ENCODE data around the gene NDST3.

Gene NDST3

GRCh38 chr4:118155516-118155915, 121.2 kb downstream of the NDST3 start:
- no peak overlapping the region for H3K9ac ChIP-seq (ENCODE audit: low read length)
- H3K27ac ChIP-seq (ENCODE audit: low read depth, low read length) = no peak overlapping the region
- H3K4me3 ChIP-seq (ENCODE audit: low read length) = no peak overlapping the region
- H3K36me3 ChIP-seq (ENCODE audit: control insufficient read depth, insufficient read depth, low read length) = no peaks in the 10 kb centered on the region
- H3K4me1 ChIP-seq (ENCODE audit: control insufficient read depth, insufficient read depth, low read length) = no peaks in the 10 kb centered on the region
- no peaks in the 10 kb centered on the region for H3K27me3 ChIP-seq (ENCODE audit: control insufficient read depth, insufficient read depth, low read length)

GRCh38 chr4:118158763-118159375, 124.6 kb downstream of the NDST3 start:
- no peaks in the 10 kb centered on the region for H3K27me3 ChIP-seq (ENCODE audit: control insufficient read depth, insufficient read depth, low read length)
- no peaks in the 10 kb centered on the region for H3K36me3 ChIP-seq (ENCODE audit: control insufficient read depth, insufficient read depth, low read length)
- no peak overlapping the region for H3K27ac ChIP-seq (ENCODE audit: low read depth, low read length)
- no peak overlapping the region for H3K4me3 ChIP-seq (ENCODE audit: low read length)
- H3K9ac ChIP-seq (ENCODE audit: low read length) = no peak overlapping the region
- H3K4me1 ChIP-seq (ENCODE audit: control insufficient read depth, insufficient read depth, low read length) = no peaks in the 10 kb centered on the region

DNA sequence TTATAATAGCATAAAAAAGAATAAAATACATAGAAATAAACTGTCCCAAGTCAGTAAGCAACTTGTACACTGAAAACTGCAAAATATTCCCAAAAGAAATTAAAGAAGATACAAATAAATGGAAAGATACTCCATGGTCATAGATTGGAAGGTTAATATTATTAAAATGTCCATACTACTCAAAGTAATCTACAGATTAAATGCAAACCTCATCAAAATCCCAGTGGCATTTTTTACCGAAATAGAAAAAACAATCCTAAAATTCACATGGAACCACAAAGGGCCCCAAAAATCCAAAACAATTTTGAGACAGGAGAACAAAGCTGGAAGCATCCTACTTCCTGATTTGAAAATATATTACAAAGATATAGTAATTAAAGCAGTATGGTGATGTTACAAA, 133.0 kb downstream of the NDST3 start:
- Histone ChIP-seq H3K36me3 (ENCODE audit: control insufficient read depth, insufficient read depth, low read length) (no peaks in the 10 kb centered on the region), H3K4me1 (ENCODE audit: control insufficient read depth, insufficient read depth, low read length) (no peaks in the 10 kb centered on the region), H3K27me3 (ENCODE audit: control insufficient read depth, insufficient read depth, low read length) (no peaks in the 10 kb centered on the region), H3K27ac (ENCODE audit: low read depth, low read length) (no peak overlapping the region), H3K4me3 (ENCODE audit: low read length) (no peak overlapping the region), H3K9ac (ENCODE audit: low read length) (no peak overlapping the region)

- H3K4me3 ChIP-seq (ENCODE audit: low read length) = no peak overlapping the region
- no peaks in the 10 kb centered on the region for H3K4me1 ChIP-seq (ENCODE audit: control insufficient read depth, insufficient read depth, low read length)
- no peak overlapping the region for H3K27ac ChIP-seq (ENCODE audit: low read depth, low read length)
- H3K36me3 ChIP-seq (ENCODE audit: control insufficient read depth, insufficient read depth, low read length) = no peaks in the 10 kb centered on the region
- no peak overlapping the region for H3K9ac ChIP-seq (ENCODE audit: low read length)
- no peaks in the 10 kb centered on the region for H3K27me3 ChIP-seq (ENCODE audit: control insufficient read depth, insufficient read depth, low read length)
Observed at GRCh38 chr4:118171381-118171780, 137.1 kb downstream of the NDST3 start.

DNA sequence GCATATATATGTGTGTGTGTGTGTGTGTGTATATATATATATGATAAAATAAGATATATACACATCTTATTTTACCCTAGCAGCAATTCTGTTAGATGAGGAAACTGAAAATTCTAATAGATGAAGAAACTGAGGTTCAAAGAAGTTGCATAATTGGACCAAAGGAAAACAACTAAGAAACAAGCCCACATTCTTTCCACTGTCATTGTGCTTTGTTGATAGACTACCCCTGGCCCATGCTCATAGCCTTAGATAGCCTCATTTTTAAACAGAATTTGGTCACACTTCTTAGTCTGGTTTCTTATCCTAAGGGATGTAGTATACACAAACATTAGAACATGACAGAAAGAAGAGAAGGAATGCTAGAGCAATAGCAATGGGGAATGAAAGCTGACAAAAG, 138.8 kb downstream of the NDST3 start:
- Histone ChIP-seq H3K9ac (ENCODE audit: low read length) (no peak overlapping the region), H3K4me1 (ENCODE audit: control insufficient read depth, insufficient read depth, low read length) (no peaks in the 10 kb centered on the region), H3K4me3 (ENCODE audit: low read length) (no peak overlapping the region), H3K27ac (ENCODE audit: low read depth, low read length) (no peak overlapping the region), H3K27me3 (ENCODE audit: control insufficient read depth, insufficient read depth, low read length) (no peaks in the 10 kb centered on the region), H3K36me3 (ENCODE audit: control insufficient read depth, insufficient read depth, low read length) (no peaks in the 10 kb centered on the region)

GRCh38 chr4:118173956-118174725, 139.9 kb downstream of the NDST3 start:
- no peak overlapping the region for H3K4me3 ChIP-seq (ENCODE audit: low read length)
- no peaks in the 10 kb centered on the region for H3K4me1 ChIP-seq (ENCODE audit: control insufficient read depth, insufficient read depth, low read length)
- no peaks in the 10 kb centered on the region for H3K36me3 ChIP-seq (ENCODE audit: control insufficient read depth, insufficient read depth, low read length)
- H3K27me3 ChIP-seq (ENCODE audit: control insufficient read depth, insufficient read depth, low read length) = no peaks in the 10 kb centered on the region
- H3K9ac ChIP-seq (ENCODE audit: low read length) = no peak overlapping the region
- H3K27ac ChIP-seq (ENCODE audit: low read depth, low read length) = no peak overlapping the region

- Histone ChIP-seq H3K4me1 (ENCODE audit: control insufficient read depth, insufficient read depth, low read length) (no peaks in the 10 kb centered on the region), H3K27me3 (ENCODE audit: control insufficient read depth, insufficient read depth, low read length) (no peaks in the 10 kb centered on the region), H3K36me3 (ENCODE audit: control insufficient read depth, insufficient read depth, low read length) (no peaks in the 10 kb centered on the region), H3K9ac (ENCODE audit: low read length) (no peak overlapping the region), H3K27ac (ENCODE audit: low read depth, low read length) (no peak overlapping the region), H3K4me3 (ENCODE audit: low read length) (no peak overlapping the region)
Observed at GRCh38 chr4:118175506-118175905, 141.2 kb downstream of the NDST3 start.

DNA sequence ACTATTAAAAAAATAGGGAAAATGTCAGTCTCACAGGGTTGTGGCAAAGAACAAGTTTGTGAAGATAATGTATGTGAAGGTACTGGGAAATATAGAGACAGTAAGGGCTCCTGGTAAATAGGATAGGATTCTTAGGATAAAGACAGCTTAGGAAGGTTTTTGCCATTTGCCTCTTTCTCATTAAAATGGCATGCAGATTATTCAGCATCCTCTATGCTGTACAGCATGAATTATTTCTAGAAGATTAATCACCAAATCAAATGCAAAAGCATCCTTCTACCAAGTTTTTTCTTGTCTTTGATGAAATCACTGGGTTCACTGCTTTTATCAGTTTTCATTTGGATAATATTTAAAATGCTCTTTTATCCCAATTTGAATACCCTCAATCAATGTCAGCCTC, 142.8 kb downstream of the NDST3 start:
- H3K4me1 ChIP-seq (ENCODE audit: control insufficient read depth, insufficient read depth, low read length) = no peaks in the 10 kb centered on the region
- no peak overlapping the region for H3K4me3 ChIP-seq (ENCODE audit: low read length)
- no peak overlapping the region for H3K27ac ChIP-seq (ENCODE audit: low read depth, low read length)
- no peak overlapping the region for H3K9ac ChIP-seq (ENCODE audit: low read length)
- no peaks in the 10 kb centered on the region for H3K36me3 ChIP-seq (ENCODE audit: control insufficient read depth, insufficient read depth, low read length)
- H3K27me3 ChIP-seq (ENCODE audit: control insufficient read depth, insufficient read depth, low read length) = no peaks in the 10 kb centered on the region

- Histone ChIP-seq H3K36me3 (ENCODE audit: control insufficient read depth, insufficient read depth, low read length) (no peaks in the 10 kb centered on the region), H3K4me3 (ENCODE audit: low read length) (no peak overlapping the region), H3K27ac (ENCODE audit: low read depth, low read length) (no peak overlapping the region), H3K9ac (ENCODE audit: low read length) (no peak overlapping the region), H3K27me3 (ENCODE audit: control insufficient read depth, insufficient read depth, low read length) (no peaks in the 10 kb centered on the region), H3K4me1 (ENCODE audit: control insufficient read depth, insufficient read depth, low read length) (no peaks in the 10 kb centered on the region)
Observed at GRCh38 chr4:118180776-118181175, 146.5 kb downstream of the NDST3 start.

- H3K27ac ChIP-seq (ENCODE audit: low read depth, low read length) = no peak overlapping the region
- no peaks in the 10 kb centered on the region for H3K4me1 ChIP-seq (ENCODE audit: control insufficient read depth, insufficient read depth, low read length)
- H3K27me3 ChIP-seq (ENCODE audit: control insufficient read depth, insufficient read depth, low read length) = no peaks in the 10 kb centered on the region
- H3K9ac ChIP-seq (ENCODE audit: low read length) = no peak overlapping the region
- H3K4me3 ChIP-seq (ENCODE audit: low read length) = no peak overlapping the region
- H3K36me3 ChIP-seq (ENCODE audit: control insufficient read depth, insufficient read depth, low read length) = no peaks in the 10 kb centered on the region
Observed at GRCh38 chr4:118190903-118191302, 156.6 kb downstream of the NDST3 start.

DNA sequence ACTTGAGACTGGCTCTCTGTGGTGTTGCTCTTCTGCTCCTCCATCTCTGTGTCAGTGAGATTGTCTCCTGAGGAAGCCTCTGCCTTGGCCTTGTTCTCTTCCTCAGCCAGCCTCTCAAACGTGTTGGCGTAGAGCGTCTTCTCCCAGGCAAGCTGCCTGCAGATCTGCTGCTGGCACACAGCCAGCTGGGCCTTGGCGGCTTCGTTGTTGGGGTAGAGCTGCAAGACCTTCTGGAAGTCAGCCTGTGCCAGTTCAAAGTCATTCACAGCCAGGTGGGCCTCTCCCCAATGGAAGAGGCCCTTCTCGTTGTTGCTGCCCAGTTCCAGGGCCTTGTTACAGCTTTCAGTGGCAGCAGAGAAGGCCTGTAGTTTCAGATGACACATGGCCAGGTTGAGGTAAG, 159.1 kb downstream of the NDST3 start:
- Histone ChIP-seq H3K36me3 (ENCODE audit: control insufficient read depth, insufficient read depth, low read length) (no peaks in the 10 kb centered on the region), H3K9ac (ENCODE audit: low read length) (no peak overlapping the region), H3K4me1 (ENCODE audit: control insufficient read depth, insufficient read depth, low read length) (no peaks in the 10 kb centered on the region), H3K27me3 (ENCODE audit: control insufficient read depth, insufficient read depth, low read length) (no peaks in the 10 kb centered on the region), H3K4me3 (ENCODE audit: low read length) (no peak overlapping the region), H3K27ac (ENCODE audit: low read depth, low read length) (no peak overlapping the region)

GRCh38 chr4:118206627-118207026, 172.3 kb downstream of the NDST3 start:
- Histone ChIP-seq H3K9ac (ENCODE audit: low read length) (no peak overlapping the region), H3K4me3 (ENCODE audit: low read length) (no peak overlapping the region), H3K27ac (ENCODE audit: low read depth, low read length) (no peak overlapping the region), H3K27me3 (ENCODE audit: control insufficient read depth, insufficient read depth, low read length) (no peaks in the 10 kb centered on the region), H3K36me3 (ENCODE audit: control insufficient read depth, insufficient read depth, low read length) (no peaks in the 10 kb centered on the region), H3K4me1 (ENCODE audit: control insufficient read depth, insufficient read depth, low read length) (no peaks in the 10 kb centered on the region)

GRCh38 chr4:118213101-118213500, 178.8 kb downstream of the NDST3 start:
- Histone ChIP-seq H3K4me1 (ENCODE audit: control insufficient read depth, insufficient read depth, low read length) (no peaks in the 10 kb centered on the region), H3K27me3 (ENCODE audit: control insufficient read depth, insufficient read depth, low read length) (no peaks in the 10 kb centered on the region), H3K4me3 (ENCODE audit: low read length) (no peak overlapping the region), H3K9ac (ENCODE audit: low read length) (no peak overlapping the region), H3K27ac (ENCODE audit: low read depth, low read length) (no peak overlapping the region), H3K36me3 (ENCODE audit: control insufficient read depth, insufficient read depth, low read length) (no peaks in the 10 kb centered on the region)

Measured in rectal smooth muscle tissue (tissue), 1 donor.